K562 (cell line): ENCODE measurements around the gene CLK4. TPM values are rescaled to one million over a fixed set of nuclear protein-coding genes. Genes with fewer than 3 reads are reported as not detected.
A peak's percentile ranks its signal among the peaks of the same experiment; 100 is the strongest.

ENCODE experiments used
- BRD4 ChIP-seq: fragments of 200-600 bp; sonication (generic); IDR thresholded peaks from 2 replicates; pipeline ENCODE4 v1.6.1; 2017; ENCODE audit warnings: inconsistent platforms
- CTBP1 ChIP-seq: fragments of 450-650 bp; IDR thresholded peaks from 2 replicates; pipeline ENCODE4 v1.6.1; 2016; ENCODE audit warnings: borderline replicate concordance
- ETS1 ChIP-seq: conservative IDR thresholded peaks from 2 replicates; pipeline ENCODE4 v1.6.1; 2011; ENCODE audit warnings: low read depth, mild to moderate bottlenecking, low read length; ENCODE audit not compliant: control insufficient read depth
- GATAD2B ChIP-seq: fragments of 450-650 bp; IDR thresholded peaks from 2 replicates; pipeline ENCODE4 v1.6.1; 2017; ENCODE audit warnings: mild to moderate bottlenecking, borderline replicate concordance
- HLTF ChIP-seq: fragments of 450-650 bp; IDR thresholded peaks from 2 replicates; pipeline ENCODE4 v1.6.1; 2016
- HNRNPK ChIP-seq: fragments of 200-400 bp; formaldehyde crosslinking; IDR thresholded peaks from one replicate; pipeline ENCODE4 v1.6.1; 2018; ENCODE audit warnings: mild to moderate bottlenecking, low read depth, low read length; ENCODE audit not compliant: poor library complexity, severe bottlenecking
- MCM3 ChIP-seq: fragments of 450-650 bp; IDR thresholded peaks from 2 replicates; pipeline ENCODE4 v1.6.1; 2016
- MEIS2 ChIP-seq: fragments of 450-650 bp; IDR thresholded peaks from 2 replicates; pipeline ENCODE4 v1.6.1; 2014; ENCODE audit warnings: mild to moderate bottlenecking; ENCODE audit not compliant: partially characterized antibody
- NKRF ChIP-seq: fragments of 450-650 bp; IDR thresholded peaks from 2 replicates; pipeline ENCODE4 v1.6.1; 2016; ENCODE audit warnings: borderline replicate concordance
- PHF20 ChIP-seq: fragments of 450-650 bp; IDR thresholded peaks from 2 replicates; pipeline ENCODE4 v1.6.1; 2018; ENCODE audit not compliant: partially characterized antibody
- POLR2AphosphoS2 ChIP-seq: IDR thresholded peaks from 2 replicates; pipeline ENCODE4 v1.6.1; 2012; ENCODE audit warnings: low read length, improper control_type of control experiment
- SMARCA5 ChIP-seq: fragments of 450-650 bp; IDR thresholded peaks from 2 replicates; pipeline ENCODE4 v1.6.1; 2016
- USF2 ChIP-seq: sonication (generic); formaldehyde crosslinking; IDR thresholded peaks from 2 replicates; pipeline ENCODE4 v1.5.0; 2020; ENCODE audit warnings: missing genetic modification reagents
- ZNF140 ChIP-seq: fragments of 250-450 bp; sonication (Bioruptor Pico); IDR thresholded peaks from 2 replicates; pipeline ENCODE4 v1.8.0; 2021; ENCODE audit warnings: moderate library complexity, mild to moderate bottlenecking, inconsistent platforms
- ZNF696 ChIP-seq: fragments of 250-450 bp; sonication (Bioruptor Pico); conservative IDR thresholded peaks from 2 replicates; pipeline ENCODE4 v1.4.0; 2020; ENCODE audit warnings: mild to moderate bottlenecking, moderate library complexity
- ZNF699 ChIP-seq: fragments of 250-450 bp; sonication (Bioruptor Pico); IDR thresholded peaks from 2 replicates; pipeline ENCODE4 v1.8.0; 2021; ENCODE audit warnings: mild to moderate bottlenecking, moderate library complexity; ENCODE audit not compliant: insufficient replicate concordance
- polyA plus RNA-seq, 8 experiments: library from polyadenylated mRNA; depleted of rRNA in 4 of 8; stranded (reverse) in 5 of 8; unstranded in 3 of 8; fragments of >200 nt; fragmentation: Nextera tagmentation in 2 of 8; fragmentation: Illumina TruSeq in 1 of 8; extraction: Ambion mirVana in 2 of 8; extraction: Trizol in 1 of 8; gene quantifications; 2 replicates each; pipeline versions ENCODE4 v1.2.1 to v1.2.3, GENCODE V29; 2011 to 2014; ENCODE audit warnings: inconsistent platforms in 1 of 8, missing spikeins in 1 of 8
- total RNA-seq, 7 experiments: library from RNA; depleted of rRNA in 6 of 7; stranded (reverse); fragments of >200 nt in 6 of 7; fragmentation: Illumina TruSeq in 2 of 7; extraction: Trizol in 2 of 7; gene quantifications; 2 replicates each; pipeline versions ENCODE4 v1.2.1 to v1.2.3, GENCODE V29; 2011 to 2021; ENCODE audit warnings: low replicate concordance in 1 of 7
- TF ChIP-seq, protein P1 (sequence below): fragments of 450-650 bp; formaldehyde crosslinking; IDR thresholded peaks from 2 replicates; pipeline ENCODE4 v1.4.0; 2020; ENCODE audit warnings: mild to moderate bottlenecking, mixed read lengths
- TF ChIP-seq, protein P2 (sequence below): sonication (generic); formaldehyde crosslinking; IDR thresholded peaks from 2 replicates; pipeline ENCODE4 v1.8.1; 2023; ENCODE audit warnings: mild to moderate bottlenecking, missing genetic modification reagents
- TF ChIP-seq, protein P3 (sequence below), 2 experiments: fragments of 450-650 bp; conservative IDR thresholded peaks; 2 replicates each; pipeline ENCODE4 v1.6.1; 2017; ENCODE audit warnings: mild to moderate bottlenecking in 2 of 2, moderate library complexity in 2 of 2

CLK4 gene
- total and polyA plus RNA-seq, 9 of the 15 experiments (the other 6 are each of a cell fraction or from before 2014, with no cell fraction given): 10.5 to 23.1 (median 13.9) TPM

- TF ChIP-seq ETS1 (0 out of 2 replicates have a peak, but pooled peaks have one; percentile 27), HNRNPK (peak; percentile 74), USF2 (CRISPR knock-in tag) (peak; percentile 90), PHF20 (peak; percentile 64), BRD4 (0 out of 2 replicates have a peak, but pooled peaks have one; percentile 70), ZNF699 (no peak), SMARCA5 (no peak), MCM3 (no peak), POLR2AphosphoS2 (no peak), ZNF140 (no peak), GATAD2B (no peak), NKRF (peak; percentile 58; the same call in 1 of the 2 replicates), ZNF696 (CRISPR knock-in tag) (no peak), CTBP1 (peak; percentile 31; the same call in 1 of the 2 replicates), MEIS2 (peak; percentile 37), HLTF (peak; percentile 56; the same call in 1 of the 2 replicates)
- TF ChIP-seq, protein P1, sequence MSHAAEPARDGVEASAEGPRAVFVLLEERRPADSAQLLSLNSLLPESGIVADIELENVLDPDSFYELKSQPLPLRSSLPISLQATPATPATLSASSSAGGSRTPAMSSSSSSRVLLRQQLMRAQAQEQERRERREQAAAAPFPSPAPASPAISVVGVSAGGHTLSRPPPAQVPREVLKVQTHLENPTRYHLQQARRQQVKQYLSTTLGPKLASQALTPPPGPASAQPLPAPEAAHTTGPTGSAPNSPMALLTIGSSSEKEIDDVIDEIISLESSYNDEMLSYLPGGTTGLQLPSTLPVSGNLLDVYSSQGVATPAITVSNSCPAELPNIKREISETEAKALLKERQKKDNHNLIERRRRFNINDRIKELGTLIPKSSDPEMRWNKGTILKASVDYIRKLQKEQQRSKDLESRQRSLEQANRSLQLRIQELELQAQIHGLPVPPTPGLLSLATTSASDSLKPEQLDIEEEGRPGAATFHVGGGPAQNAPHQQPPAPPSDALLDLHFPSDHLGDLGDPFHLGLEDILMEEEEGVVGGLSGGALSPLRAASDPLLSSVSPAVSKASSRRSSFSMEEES (CRISPR knock-in tag): no peak
- TF ChIP-seq, protein P2, sequence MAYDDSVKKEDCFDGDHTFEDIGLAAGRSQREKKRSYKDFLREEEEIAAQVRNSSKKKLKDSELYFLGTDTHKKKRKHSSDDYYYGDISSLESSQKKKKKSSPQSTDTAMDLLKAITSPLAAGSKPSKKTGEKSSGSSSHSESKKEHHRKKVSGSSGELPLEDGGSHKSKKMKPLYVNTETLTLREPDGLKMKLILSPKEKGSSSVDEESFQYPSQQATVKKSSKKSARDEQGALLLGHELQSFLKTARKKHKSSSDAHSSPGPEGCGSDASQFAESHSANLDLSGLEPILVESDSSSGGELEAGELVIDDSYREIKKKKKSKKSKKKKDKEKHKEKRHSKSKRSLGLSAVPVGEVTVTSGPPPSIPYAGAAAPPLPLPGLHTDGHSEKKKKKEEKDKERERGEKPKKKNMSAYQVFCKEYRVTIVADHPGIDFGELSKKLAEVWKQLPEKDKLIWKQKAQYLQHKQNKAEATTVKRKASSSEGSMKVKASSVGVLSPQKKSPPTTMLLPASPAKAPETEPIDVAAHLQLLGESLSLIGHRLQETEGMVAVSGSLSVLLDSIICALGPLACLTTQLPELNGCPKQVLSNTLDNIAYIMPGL (CRISPR knock-in tag): 0 out of 2 replicates have a peak, but pooled peaks have one; percentile 54
- TF ChIP-seq, protein P3, sequence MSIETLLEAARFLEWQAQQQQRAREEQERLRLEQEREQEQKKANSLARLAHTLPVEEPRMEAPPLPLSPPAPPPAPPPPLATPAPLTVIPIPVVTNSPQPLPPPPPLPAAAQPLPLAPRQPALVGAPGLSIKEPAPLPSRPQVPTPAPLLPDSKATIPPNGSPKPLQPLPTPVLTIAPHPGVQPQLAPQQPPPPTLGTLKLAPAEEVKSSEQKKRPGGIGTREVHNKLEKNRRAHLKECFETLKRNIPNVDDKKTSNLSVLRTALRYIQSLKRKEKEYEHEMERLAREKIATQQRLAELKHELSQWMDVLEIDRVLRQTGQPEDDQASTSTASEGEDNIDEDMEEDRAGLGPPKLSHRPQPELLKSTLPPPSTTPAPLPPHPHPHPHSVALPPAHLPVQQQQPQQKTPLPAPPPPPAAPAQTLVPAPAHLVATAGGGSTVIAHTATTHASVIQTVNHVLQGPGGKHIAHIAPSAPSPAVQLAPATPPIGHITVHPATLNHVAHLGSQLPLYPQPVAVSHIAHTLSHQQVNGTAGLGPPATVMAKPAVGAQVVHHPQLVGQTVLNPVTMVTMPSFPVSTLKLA (conservative IDR thresholded peaks at IDR 0.05): peak in 1 of 2 experiments; percentile 72; a peak in 3 of 4 replicates
Measured at GRCh38 chr5:178626484-178627258, at the start of gene CLK4 (continued).
